ENCODE data around the gene LCMT2.
A peak's percentile ranks its signal among the peaks of the same experiment; 100 is the strongest.

LCMT2 gene, protein sequence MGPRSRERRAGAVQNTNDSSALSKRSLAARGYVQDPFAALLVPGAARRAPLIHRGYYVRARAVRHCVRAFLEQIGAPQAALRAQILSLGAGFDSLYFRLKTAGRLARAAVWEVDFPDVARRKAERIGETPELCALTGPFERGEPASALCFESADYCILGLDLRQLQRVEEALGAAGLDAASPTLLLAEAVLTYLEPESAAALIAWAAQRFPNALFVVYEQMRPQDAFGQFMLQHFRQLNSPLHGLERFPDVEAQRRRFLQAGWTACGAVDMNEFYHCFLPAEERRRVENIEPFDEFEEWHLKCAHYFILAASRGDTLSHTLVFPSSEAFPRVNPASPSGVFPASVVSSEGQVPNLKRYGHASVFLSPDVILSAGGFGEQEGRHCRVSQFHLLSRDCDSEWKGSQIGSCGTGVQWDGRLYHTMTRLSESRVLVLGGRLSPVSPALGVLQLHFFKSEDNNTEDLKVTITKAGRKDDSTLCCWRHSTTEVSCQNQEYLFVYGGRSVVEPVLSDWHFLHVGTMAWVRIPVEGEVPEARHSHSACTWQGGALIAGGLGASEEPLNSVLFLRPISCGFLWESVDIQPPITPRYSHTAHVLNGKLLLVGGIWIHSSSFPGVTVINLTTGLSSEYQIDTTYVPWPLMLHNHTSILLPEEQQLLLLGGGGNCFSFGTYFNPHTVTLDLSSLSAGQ

DNA sequence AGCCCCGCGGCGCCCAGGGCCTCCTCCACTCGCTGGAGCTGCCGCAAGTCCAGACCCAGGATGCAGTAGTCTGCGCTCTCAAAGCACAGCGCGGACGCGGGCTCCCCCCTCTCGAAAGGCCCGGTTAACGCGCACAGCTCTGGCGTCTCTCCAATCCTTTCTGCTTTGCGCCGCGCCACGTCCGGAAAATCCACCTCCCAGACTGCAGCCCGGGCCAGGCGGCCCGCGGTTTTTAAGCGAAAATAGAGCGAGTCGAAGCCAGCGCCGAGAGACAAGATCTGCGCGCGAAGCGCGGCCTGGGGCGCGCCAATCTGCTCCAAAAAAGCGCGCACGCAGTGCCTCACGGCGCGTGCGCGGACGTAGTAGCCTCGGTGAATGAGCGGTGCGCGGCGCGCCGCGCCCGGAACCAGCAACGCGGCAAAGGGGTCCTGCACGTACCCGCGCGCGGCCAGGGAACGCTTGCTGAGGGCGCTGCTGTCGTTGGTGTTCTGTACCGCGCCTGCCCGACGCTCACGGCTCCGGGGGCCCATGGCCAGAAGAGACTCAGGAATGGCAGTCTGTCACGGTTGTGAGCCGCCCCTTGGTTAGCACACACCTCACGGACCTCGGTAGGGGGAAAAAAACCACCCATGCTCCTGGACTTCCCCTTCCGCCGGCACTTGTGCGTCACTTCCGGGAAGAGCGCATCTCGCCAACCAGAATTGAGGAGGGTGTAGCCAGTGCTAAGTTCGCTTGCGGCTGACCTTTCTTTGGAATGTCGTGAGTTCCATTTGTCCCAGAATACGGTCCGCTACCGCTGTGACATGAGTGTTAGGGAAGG lies at the start of gene LCMT2:
Gene LCMT2 (minus strand): TSS at position 614 of the 820 bp plus-strand sequence. CDS start 84 bp downstream, at position 530.
- DNase-seq (ENCODE audit: low read depth): peak; percentile 94

DNA sequence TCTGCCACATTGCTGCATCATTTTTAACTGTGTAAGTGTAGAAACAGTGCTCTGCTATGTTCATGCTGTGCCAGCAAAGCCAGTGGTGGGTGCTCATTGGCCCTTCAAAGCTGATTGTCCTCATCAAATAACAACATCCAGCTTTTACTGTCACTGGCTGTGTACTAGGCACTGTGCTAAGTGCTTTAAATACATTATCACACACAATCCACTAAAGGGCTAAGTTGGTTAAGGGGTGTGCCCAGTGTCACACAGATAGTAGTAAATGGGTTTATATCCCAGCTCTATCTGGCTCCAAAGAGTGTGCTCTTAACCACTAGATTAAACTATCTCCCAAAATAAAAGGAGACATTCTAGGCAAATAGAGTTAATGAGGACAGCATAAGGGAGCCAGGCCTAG lies 48.2 kb upstream of the LCMT2 start:
- no peak for DNase-seq (ENCODE audit: low read depth)

DNA sequence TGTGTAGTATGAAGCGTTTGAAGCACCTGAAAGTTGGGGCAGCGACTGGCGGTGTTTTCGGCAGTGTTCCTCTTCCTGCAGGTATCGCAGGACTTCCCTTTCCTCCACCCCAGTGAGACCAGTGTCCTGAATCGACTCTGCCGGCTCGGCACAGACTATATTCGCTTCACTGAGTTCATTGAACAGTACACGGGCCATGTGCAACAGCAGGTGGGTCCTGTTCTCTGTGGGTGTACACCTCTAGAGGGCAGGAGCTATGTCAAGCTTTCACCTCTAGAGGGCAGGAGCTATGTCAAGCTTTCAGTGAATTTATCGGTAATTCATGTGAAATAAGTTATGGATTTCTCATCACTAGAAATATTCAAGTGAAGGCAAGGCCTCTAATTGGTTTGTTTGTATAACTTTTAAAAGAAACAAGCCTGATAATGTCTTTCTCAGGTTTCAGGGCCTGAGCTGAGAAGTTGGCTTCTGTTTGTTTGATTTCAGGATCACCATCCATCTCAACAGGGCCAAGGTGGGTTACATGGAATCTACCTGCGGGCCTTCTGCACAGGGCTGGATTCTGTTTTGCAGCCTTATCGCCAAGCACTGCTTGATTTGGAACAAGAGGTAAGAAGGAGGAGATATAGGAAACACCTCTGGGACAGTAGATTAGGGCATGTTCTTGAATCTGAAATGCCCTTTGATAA lies 45.8 kb upstream of the LCMT2 start:
- DNase-seq (ENCODE audit: low read depth): peak; percentile 44

DNA sequence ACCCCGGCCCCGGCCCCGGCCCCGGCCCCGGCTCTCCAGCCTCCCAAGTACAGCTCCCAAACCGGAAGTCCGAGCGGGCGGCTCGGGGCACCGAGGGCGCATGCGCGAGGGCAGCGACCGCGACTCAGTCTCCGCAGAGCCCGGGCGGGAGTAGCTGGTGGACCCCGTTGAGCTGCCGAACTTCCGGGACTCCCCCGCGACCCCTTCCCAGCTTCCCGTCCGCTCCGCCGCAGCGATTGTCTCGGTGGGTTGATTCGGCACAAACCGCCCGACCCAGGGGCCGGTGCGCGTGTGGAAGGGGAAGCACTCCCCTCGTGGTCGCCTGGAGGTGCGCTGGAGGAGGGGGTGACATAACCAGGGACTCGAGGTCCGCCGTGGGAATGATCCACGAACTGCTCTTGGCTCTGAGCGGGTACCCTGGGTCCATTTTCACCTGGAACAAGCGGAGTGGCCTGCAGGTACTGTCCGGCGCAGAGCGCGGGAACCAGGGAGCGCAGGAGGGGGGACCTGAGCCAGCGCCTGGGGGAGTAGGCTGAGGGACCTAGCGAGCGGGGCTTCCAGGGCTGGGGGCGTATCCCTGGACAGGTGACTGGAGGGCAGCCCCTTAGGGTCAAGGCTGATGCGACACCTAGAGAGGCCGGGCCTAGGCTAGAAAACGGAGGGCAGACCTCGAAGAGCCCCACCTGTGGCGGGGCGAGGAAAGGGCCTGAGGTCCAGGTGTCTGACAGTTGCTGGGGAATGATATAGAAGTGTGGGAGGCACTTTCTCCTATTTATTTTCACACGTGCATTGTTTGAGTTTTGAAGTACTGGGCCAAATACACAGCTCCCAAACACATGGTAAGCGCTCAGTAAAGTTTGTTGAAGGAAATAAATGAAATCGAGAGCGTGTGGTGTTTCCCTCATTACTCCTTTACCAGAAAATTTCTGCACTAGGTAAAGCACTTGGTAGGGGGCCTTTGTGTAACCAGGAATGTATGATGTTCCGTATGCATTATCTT lies 40.9 kb upstream of the LCMT2 start, which contains the start of the genes TUBGCP4 and ZSCAN29:
Gene TUBGCP4 (plus strand): TSS at position 127 of the 1,000 bp plus-strand sequence. CDS start 254 bp downstream, at position 381.
Gene ZSCAN29 (minus strand): TSS at position 69 of the 1,000 bp plus-strand sequence. CDS start 1,130 bp downstream, outside the sequence.
- peak; percentile 57 for DNase-seq (ENCODE audit: low read depth)

DNA sequence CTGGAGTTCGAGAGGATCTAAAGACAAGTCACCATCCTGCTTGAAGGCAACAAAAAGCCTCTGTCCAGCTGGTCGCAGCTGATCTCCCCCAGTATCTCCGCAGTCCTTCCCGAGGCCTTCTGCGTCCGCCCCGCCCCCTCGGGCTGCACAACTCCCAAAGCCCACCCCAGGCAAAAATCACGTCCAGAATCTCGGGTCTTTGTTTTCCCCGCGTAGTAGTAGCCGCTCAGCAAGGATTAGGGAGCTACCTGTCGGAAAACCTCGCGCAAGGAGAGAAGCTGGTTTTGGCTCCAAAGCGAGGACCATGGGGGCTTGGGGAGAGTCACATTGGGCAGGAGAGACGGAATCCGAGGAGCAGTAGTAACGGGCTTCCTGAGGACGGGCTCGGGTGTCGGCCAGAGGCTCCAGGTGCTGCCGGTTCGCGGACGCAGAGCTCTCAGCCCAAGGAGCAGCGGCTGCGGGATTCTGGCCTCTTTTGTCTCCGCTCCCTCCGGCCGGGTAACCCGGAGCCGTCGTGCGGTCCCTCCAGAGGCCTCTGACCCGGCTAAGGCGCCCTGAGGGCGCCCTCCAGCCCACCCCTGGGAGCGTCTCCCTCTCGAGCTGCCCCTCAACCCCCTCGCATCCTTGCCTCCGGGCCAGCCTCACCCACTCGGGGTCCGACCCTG lies 40.1 kb upstream of the LCMT2 start:
- peak; percentile 36 for DNase-seq (ENCODE audit: low read depth)

DNA sequence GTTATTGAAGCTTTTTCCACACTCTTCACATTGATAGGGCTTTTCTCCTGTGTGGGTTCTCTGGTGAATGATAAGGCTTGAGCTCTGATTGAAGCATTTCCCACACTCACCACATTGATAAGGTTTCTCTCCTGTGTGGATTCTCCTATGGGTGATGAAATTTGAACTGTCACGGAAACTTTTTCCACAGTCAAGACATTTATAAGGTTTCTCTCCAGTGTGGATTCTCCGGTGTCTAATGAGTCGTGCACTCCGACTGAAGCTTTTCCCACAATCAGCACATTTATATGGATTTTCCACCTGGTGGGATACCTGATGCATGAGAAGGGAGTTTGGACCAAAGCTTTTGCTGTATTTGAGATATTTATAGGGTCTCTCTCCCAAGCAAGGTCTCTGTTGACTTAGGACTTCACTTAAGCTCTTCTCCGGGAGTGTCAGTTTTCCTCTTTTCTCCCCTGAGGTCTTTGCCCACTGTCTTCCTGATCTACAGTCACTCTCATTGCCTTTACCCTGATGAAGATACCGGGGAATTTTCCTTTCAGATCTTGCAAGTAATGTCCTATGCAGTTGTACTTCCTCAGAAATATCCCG lies 31.0 kb upstream of the LCMT2 start:
- DNase-seq (ENCODE audit: low read depth): peak; percentile 2

DNA sequence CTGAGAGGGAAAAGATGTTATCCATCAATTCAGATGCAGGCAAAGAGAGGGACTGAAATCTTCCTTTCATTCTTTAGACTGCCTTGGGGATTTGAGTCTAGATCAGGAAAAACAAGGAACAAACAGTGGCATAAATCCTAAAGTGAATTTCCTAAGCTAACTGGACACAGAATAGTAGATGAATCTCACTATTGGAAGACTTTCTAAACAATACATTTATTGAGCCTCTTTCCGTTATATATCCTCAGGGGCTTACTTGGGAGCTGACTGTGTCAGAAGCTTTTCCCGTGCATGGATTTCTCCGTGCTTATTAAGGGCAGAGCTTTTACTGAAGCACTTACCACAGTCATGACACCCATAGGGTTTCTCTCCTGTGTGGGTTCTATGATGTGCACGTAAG lies 30.4 kb upstream of the LCMT2 start:
- DNase-seq (ENCODE audit: low read depth): no peak

DNA sequence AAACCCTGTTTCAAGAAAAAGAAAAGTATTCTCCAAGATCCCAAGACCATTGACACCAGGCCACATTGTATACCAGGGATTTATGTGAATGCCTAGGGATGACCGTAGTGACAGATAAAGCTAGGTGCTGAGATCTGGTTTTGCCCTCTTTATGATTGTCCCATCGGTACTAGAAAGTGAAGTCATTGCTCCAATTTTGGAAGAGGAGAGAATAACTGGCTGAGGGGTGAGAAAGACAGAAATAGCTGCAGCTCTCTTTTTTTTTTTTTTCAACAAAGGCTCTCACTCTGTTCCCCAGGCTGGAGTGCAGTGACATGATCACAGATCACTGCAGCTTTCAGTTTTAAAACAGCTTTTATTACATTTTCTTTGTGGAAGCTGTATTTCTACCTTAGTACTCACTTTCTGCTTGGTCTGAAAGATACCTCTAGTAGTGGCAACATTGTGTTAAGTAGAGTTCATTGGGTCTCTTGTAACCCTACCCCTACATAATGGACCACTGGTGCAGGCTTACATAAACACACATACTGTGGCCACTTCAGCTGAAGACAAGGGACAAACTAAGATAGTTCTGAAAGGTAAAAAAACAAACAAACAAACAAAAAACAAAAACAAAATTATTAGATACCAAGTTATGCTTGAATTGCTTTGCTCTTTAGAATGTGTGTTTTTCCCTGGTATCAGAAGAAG lies 22.5 kb upstream of the LCMT2 start:
- DNase-seq (ENCODE audit: low read depth): no peak

DNA sequence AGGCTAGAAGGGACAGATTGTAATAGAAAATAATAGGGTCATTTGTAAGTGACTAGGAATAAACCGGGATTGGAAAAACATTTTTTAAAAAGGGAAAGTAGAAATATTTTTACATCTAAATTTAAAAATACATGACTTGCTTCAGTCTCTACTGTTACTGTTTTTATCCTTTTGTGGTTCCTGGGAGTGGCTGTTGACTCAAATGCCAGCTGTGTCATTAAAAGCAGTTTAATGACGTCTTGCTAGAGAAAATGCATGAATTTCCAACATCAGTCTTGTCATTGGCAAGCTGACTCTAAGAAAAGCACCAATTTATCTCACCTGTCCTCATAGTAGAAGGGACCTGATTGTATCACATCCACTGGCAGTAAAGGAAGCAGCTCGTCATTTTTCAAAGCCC lies 16.7 kb upstream of the LCMT2 start:
- no peak for DNase-seq (ENCODE audit: low read depth)

DNA sequence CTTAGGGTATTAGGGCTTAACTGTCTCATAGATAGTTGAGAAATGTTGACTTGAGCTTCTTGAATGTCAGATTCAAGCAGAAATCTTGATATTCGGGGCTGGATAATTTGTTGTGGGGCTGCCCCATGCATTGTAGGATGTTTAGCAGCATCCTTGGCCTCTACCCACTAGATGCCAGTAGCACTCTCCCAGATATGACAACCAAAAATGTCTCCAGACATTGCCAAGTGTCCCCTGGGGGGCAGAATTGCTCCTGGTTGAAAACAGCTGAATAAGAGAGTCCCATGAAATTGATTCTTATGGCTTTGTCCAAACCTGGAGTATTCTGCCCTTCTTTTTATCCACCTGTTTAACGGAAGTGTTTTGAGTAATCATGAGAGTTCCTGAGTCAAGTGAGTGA lies 15.9 kb upstream of the LCMT2 start:
- DNase-seq (ENCODE audit: low read depth): no peak

DNA sequence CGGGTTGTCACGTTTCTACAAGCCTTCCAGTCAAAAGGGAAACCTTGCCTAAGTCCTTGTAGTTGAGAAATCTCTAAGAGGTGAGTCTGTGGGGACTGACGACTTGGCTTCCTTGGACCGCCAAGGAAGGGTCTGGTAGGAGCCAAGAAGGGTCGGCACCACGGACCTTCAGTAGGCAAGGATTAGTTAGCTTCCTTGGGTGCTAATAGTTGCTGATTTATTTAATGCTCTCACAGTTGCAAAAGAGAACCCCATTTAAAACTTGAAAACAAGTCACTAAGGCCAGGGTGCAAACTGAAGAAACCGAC lies 361 bp upstream of the LCMT2 start:
- no peak for DNase-seq (ENCODE audit: low read depth)

DNA sequence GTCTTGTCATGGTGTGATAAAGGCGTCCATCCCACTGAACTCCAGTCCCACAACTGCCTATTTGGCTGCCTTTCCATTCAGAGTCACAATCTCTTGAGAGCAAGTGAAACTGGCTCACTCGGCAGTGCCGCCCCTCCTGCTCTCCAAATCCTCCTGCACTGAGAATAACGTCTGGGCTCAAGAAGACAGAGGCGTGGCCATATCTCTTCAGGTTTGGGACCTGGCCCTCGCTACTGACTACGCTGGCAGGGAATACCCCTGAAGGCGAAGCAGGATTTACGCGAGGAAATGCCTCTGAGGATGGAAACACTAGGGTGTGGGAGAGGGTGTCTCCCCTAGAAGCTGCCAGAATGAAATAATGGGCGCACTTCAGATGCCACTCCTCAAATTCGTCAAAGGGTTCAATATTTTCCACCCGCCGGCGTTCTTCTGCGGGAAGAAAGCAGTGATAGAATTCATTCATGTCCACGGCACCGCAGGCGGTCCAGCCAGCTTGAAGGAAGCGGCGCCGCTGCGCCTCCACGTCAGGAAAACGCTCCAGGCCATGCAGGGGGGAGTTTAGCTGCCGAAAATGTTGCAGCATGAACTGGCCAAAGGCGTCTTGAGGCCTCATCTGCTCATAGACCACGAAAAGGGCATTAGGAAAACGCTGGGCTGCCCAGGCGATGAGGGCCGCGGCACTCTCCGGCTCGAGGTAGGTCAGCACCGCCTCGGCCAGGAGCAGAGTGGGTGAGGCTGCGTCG lies 985 bp downstream of the LCMT2 start:
- peak; percentile 10 for DNase-seq (ENCODE audit: low read depth)

DNA sequence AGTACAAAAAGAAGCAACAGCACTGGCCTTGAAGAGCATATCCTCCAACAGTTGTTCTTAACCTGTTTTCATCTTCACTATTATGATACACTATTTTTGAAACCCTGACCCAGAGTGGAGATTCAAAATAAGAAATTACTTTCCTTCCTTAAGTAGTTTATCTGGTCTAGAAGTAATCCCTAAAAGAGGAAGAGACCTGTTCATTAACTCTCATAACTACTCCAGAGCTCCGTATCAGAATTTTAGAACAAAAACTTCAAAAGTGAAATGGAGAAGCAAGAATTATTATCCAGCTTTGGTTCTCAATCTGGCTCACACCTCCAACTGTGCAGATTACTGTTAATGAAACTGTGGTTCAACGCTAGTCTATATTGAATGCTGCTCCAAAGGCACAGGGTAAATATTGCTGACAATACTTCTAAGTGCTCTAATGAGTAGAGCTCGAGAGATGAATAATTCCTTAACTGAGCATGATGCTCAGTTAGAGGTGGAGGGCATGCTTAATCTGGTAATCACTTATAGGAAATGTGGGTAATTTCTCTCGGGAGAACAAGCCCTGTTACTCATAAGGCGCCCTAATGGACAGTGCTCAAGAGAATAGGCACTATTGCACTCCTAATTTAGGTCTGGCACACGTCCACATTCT lies 5.2 kb downstream of the LCMT2 start:
- no peak for DNase-seq (ENCODE audit: low read depth)

DNA sequence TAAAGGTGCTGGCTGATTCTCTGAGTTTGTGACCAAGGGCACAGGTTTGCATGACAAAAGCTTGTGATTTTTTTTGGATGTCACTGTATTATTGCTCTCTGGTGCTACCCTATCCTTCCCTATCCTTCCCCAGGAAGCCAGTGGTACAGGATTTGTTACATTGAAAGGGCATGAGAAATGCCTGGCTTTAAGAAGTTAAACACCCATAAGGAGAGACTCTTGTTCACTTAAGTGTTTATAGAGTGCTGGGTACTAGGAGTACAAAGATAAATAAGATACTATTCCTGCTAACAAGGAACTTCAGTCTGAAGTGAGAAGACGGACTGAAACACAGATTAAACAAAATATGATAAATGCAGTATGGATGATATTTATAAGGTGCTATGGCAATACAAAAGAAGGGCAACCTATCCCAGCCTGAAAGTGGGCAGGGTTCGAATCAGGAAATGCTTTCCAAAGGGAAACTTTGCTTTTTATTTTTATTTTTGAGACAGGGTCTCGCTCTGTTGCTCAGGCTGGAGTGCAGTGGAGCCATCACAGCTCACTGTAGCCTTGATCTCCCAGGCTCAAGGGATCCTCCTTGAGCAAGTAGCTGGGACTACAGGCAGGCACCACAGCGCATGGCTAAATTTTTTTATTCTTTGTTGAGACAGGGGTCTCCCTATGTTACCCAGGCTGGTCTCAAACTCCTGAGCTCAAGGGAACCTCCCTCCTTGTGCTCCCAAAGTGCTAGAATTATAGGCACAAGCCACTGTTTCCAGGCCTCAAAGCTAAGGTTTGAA lies 11.2 kb downstream of the LCMT2 start:
- DNase-seq (ENCODE audit: low read depth): no peak

DNA sequence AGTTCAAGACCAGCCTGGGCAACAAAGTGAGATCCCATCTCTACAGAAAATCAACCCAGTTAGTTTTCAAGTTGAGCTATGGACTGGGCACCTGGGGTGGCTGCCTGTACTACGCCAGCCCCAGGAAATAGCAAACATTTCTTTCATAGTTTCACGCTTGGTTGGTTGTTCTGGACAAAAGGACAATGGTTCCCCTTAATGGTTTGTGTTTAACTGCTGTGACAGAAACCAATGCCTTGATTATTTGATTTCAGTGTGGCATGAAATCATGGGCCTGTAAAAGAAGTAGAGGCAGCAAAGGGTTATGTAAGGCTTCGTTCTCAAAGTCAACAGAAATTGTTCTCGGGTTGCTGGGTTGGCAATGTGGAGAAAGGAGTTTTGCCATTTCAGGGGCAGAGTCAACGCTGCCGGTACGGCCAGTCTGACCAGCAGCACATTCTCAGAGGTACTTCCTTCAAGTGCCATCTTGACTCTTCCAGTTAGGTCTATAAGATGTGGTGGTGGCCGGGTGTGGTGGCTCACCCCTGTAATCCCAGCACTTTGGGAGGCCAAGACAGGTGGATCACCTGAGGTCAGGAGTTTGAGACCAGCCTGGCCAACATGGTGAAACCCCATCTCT lies 12.7 kb downstream of the LCMT2 start:
- no peak for DNase-seq (ENCODE audit: low read depth)

DNA sequence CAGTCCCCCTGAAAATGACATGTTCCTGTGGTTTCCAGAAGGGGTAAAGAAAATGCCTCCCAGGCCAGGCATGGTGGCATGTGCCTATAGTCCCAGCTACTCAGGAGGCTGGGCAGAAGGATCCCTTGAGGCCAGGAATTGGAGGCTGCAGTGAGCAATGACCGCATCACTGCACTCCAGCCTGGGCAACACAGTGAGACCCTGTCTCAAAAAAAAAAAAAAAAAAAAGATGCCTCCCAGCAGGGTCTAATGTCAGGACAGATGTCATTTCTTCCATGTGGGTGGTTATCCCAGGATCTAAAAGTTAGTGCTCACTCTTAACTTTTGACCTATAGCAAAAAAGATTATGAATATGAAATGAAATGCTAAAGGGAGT lies 13.4 kb downstream of the LCMT2 start:
- DNase-seq (ENCODE audit: low read depth): no peak
